IMR-90 (cell line): ENCODE measurements around the gene TRIP4. TPM values are rescaled to one million over a fixed set of nuclear protein-coding genes. Genes with fewer than 3 reads are reported as not detected.

Experiments used
- ATAC-seq: fragments of 200-7000 bp; cut with Tn5 transposase; 2 replicates; pipeline ENCODE4 v1.9.1; 2020; ENCODE audit warnings: low read depth, mild to moderate bottlenecking, moderate library complexity
- BruUV-seq: library from RNA; stranded (reverse); fragments of 400-500 nt; replicated peaks from 2 replicates; lab custom pipeline; 2021; lab: Mats Ljungman, UMichigan
- CTCF ChIA-PET: fragments of 300-600 bp; formaldehyde crosslinking; extraction: SDS; loops from one replicate; lab custom pipeline; 2021; ENCODE audit warnings: antibody characterized with exemption; lab: Yijun Ruan, JAX
- POLR2A ChIA-PET: fragments of 300-600 bp; sonication (Branson Sonifier 250); formaldehyde crosslinking; loops from one replicate; lab custom pipeline; 2022; ENCODE audit warnings: antibody characterized with exemption; ENCODE audit not compliant: unreplicated experiment; lab: Charles Lee
- DNase-seq: peaks from one replicate; pipeline ENCODE4 v3.0.0; 2013
- H2AFZ ChIP-seq: replicated peaks from 2 replicates; pipeline ENCODE3; 2013; ENCODE audit warnings: low read length, mild to moderate bottlenecking; ENCODE audit not compliant: poor library complexity
- H2AK5ac ChIP-seq: 2 replicates; pipeline ENCODE4 v1.6.1; 2013; ENCODE audit warnings: low read depth, low read length, inconsistent platforms
- H2AK9ac ChIP-seq: replicated peaks from 2 replicates; pipeline ENCODE3; 2013; ENCODE audit warnings: mild to moderate bottlenecking, low read depth, low read length, moderate library complexity; ENCODE audit not compliant: poor library complexity
- H2BK120ac ChIP-seq: 2 replicates; pipeline ENCODE4 v1.6.1; 2013; ENCODE audit warnings: low read depth, low read length, inconsistent platforms
- H2BK15ac ChIP-seq: 3 replicates; pipeline ENCODE4 v1.6.1; 2013; ENCODE audit warnings: low read depth, low read length, inconsistent platforms
- H2BK20ac ChIP-seq: 2 replicates; pipeline ENCODE4 v1.6.1; 2013; ENCODE audit warnings: low read depth, mild to moderate bottlenecking, inconsistent platforms, low read length, moderate library complexity
- H2BK5ac ChIP-seq: 2 replicates; pipeline ENCODE4 v1.6.1; 2013; ENCODE audit warnings: mild to moderate bottlenecking, low read depth, low read length, inconsistent platforms; ENCODE audit not compliant: poor library complexity, severe bottlenecking
- H3K14ac ChIP-seq: replicated peaks from 2 replicates; pipeline ENCODE4 v1.6.1; 2013; ENCODE audit warnings: low read depth, low read length, inconsistent platforms
- H3K18ac ChIP-seq: 2 replicates; pipeline ENCODE4 v1.6.1; 2013; ENCODE audit warnings: low read depth, low read length, control low read depth
- H3K23ac ChIP-seq: 2 replicates; pipeline ENCODE4 v1.6.1; 2013; ENCODE audit warnings: low read depth, low read length, inconsistent platforms
- H3K27ac ChIP-seq: 2 replicates; pipeline ENCODE4 v1.5.1; 2013; ENCODE audit warnings: mild to moderate bottlenecking, control low read depth, low read length; ENCODE audit not compliant: insufficient read depth
- H3K27me3 ChIP-seq: 2 replicates; pipeline ENCODE4 v1.6.1; 2013; ENCODE audit warnings: low read length; ENCODE audit not compliant: control insufficient read depth, insufficient read depth
- H3K36me3 ChIP-seq: 2 replicates; pipeline ENCODE4 v1.6.1; 2013; ENCODE audit warnings: low read length, mixed read lengths; ENCODE audit not compliant: control insufficient read depth, insufficient read depth
- H3K4ac ChIP-seq: 2 replicates; pipeline ENCODE4 v1.6.1; 2013; ENCODE audit warnings: low read depth, low read length, inconsistent platforms
- H3K4me1 ChIP-seq: 2 replicates; pipeline ENCODE4 v1.6.1; 2013; ENCODE audit warnings: low read length, mixed read lengths; ENCODE audit not compliant: control insufficient read depth, insufficient read depth
- H3K4me2 ChIP-seq: 2 replicates; pipeline ENCODE4 v1.6.1; 2013; ENCODE audit warnings: low read depth, mild to moderate bottlenecking, control low read depth, low read length, moderate library complexity
- H3K4me3 ChIP-seq: 2 replicates; pipeline ENCODE4 v1.5.1; 2013; ENCODE audit warnings: low read depth, mild to moderate bottlenecking, control low read depth, low read length, moderate library complexity; ENCODE audit not compliant: insufficient read depth
- H3K56ac ChIP-seq: 2 replicates; pipeline ENCODE4 v1.6.1; 2013; ENCODE audit warnings: low read length, inconsistent platforms; ENCODE audit not compliant: insufficient read depth; ENCODE audit errors: extremely low read depth
- H3K79me1 ChIP-seq, 2 experiments: 2 replicates each; pipeline ENCODE4 v1.6.1; 2013; ENCODE audit warnings: low read length in 2 of 2, inconsistent platforms in 1 of 2, low read depth in 1 of 2
- H3K9ac ChIP-seq: 2 replicates; pipeline ENCODE4 v1.6.1; 2013; ENCODE audit warnings: low read depth, low read length, control low read depth
- H3K9me1 ChIP-seq: 2 replicates; pipeline ENCODE4 v1.6.1; 2013; ENCODE audit warnings: low read length, inconsistent platforms; ENCODE audit not compliant: insufficient read depth
- H3K9me3 ChIP-seq: 2 replicates; pipeline ENCODE4 v1.6.1; 2013; ENCODE audit warnings: low read length; ENCODE audit not compliant: control insufficient read depth, insufficient read depth
- H4K20me1 ChIP-seq: 2 replicates; pipeline ENCODE4 v1.6.1; 2013; ENCODE audit warnings: low read length, inconsistent platforms; ENCODE audit not compliant: insufficient read depth
- H4K5ac ChIP-seq: 2 replicates; pipeline ENCODE4 v1.6.1; 2013; ENCODE audit warnings: mild to moderate bottlenecking, low read depth, low read length, control low read depth
- H4K8ac ChIP-seq, 2 experiments: 2 replicates each; pipeline ENCODE4 v1.6.1; 2013; ENCODE audit warnings: low read depth in 2 of 2, low read length in 2 of 2, control low read depth in 1 of 2, inconsistent platforms in 1 of 2
- H4K91ac ChIP-seq: 2 replicates; pipeline ENCODE4 v1.6.1; 2013; ENCODE audit warnings: low read depth, low read length, inconsistent platforms; ENCODE audit not compliant: insufficient read depth
- CEBPB ChIP-seq: IDR thresholded peaks from 2 replicates; pipeline ENCODE4 v1.6.1; 2012; ENCODE audit warnings: low read depth, low read length, improper control_type of control experiment
- CHD1 ChIP-seq: IDR thresholded peaks from 2 replicates; pipeline ENCODE4 v1.6.1; 2012; ENCODE audit warnings: low read depth, low read length, improper control_type of control experiment
- FOS ChIP-seq: fragments of 150-350 bp; IDR thresholded peaks from 2 replicates; pipeline ENCODE4 v1.6.1; 2016; ENCODE audit warnings: low read depth, low read length
- MAFK ChIP-seq: IDR thresholded peaks from 2 replicates; pipeline ENCODE4 v1.6.1; 2012; ENCODE audit warnings: low read depth, low read length, improper control_type of control experiment
- MAZ ChIP-seq: IDR thresholded peaks from 2 replicates; pipeline ENCODE4 v1.6.1; 2012; ENCODE audit warnings: low read depth, mild to moderate bottlenecking, low read length, improper control_type of control experiment, moderate library complexity, borderline replicate concordance
- MXI1 ChIP-seq: IDR thresholded peaks from 2 replicates; pipeline ENCODE4 v1.6.1; 2012; ENCODE audit warnings: low read depth, mild to moderate bottlenecking, low read length, moderate library complexity, borderline replicate concordance
- NFE2L2 ChIP-seq: fragments of 150-350 bp; IDR thresholded peaks from 2 replicates; pipeline ENCODE4 v1.6.1; 2016; ENCODE audit warnings: low read depth, mild to moderate bottlenecking, low read length
- RAD21 ChIP-seq: IDR thresholded peaks from 2 replicates; pipeline ENCODE4 v1.6.1; 2012; ENCODE audit warnings: low read length, improper control_type of control experiment
- WGBS, 2 experiments: methylation state at CpG; one replicate each; pipeline versions ENCODE4 v1.1.5 to v1.1.7; 2013; ENCODE audit warnings: missing lambda C conversion rate in 2 of 2; ENCODE audit not compliant: insufficient read length in 1 of 2; ENCODE audit errors: extremely low coverage in 2 of 2; 5-methylcytosine and 5-hydroxymethylcytosine counted together
- dilution Hi-C: fragments of 300-500 bp; cut with HindIII; formaldehyde crosslinking; loops from one replicate; pipeline ENCODE4 v1.14.3; 2018; ENCODE audit warnings: low sequenced_read_pairs; ENCODE audit not compliant: unreplicated experiment
- in situ Hi-C: fragments of 300-500 bp; cut with MboI; formaldehyde crosslinking; loops from 3 replicates; pipeline ENCODE4 v1.14.3; 2019; ENCODE audit warnings: low sequenced_read_pairs, inconsistent platforms, mixed read lengths
- intact Hi-C: fragments of 100-400 bp; cut with micrococcal nuclease; formaldehyde crosslinking; loops from 2 replicates; pipeline ENCODE4 v1.10.0; 2022
- polyA plus RNA-seq, 3 experiments: library from polyadenylated mRNA; depleted of rRNA; stranded (reverse); fragments of >200 nt; gene quantifications; 2 replicates each; pipeline ENCODE4 v1.2.3, GENCODE V29; 2012; ENCODE audit warnings: low replicate concordance in 1 of 3
- total RNA-seq: library from RNA; depleted of rRNA; stranded (reverse); fragments of >200 nt; gene quantifications from 2 replicates; pipeline ENCODE4 v1.2.3, GENCODE V29; 2012
- TF ChIP-seq, protein P1 (sequence below): fragments of 150-350 bp; IDR thresholded peaks from 2 replicates; pipeline ENCODE4 v1.6.1; 2016; ENCODE audit warnings: low read depth, mild to moderate bottlenecking, low read length, moderate library complexity, borderline replicate concordance
- TF ChIP-seq, protein P2 (sequence below): conservative IDR thresholded peaks from 2 replicates; pipeline ENCODE4 v1.5.1; 2012; ENCODE audit warnings: mild to moderate bottlenecking, low read depth, low read length, improper control_type of control experiment

TRIP4 gene
- total and polyA plus RNA-seq, 2 of the 4 experiments (the other 2 are of a cell fraction): 13.1 to 19.4 TPM

DNA sequence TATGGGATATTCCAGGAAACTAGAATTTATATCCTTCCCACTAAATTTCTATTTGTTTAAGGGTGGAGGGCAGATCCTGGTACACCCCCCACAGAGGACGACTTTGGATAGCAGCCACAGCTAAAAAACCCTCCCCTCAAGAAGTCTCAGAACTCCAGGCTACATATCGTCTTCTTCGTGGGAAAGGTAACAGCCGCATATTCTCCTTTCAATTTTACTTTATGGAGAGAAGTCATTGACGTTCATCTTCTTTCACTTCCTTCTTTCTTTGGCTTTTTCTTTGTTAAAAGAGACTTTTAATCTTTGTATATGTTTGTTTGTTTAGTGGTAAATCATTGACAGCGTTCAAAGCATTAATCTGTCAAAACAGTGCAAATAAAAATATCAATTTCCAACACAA is 36.3 kb downstream of the TRIP4 start:
- Histone ChIP-seq H3K4me3 (no peak overlapping the region), H2BK15ac (no peak overlapping the region), H2BK20ac (no peak overlapping the region), H3K14ac (no peak overlapping the region), H3K56ac (no peak overlapping the region), H2BK120ac (no peak overlapping the region), H2AK5ac (no peak overlapping the region), H3K18ac (no peak overlapping the region), H3K4ac (no peak overlapping the region), H3K4me1 (no peaks in the 10 kb centered on the region), H4K8ac (no peak overlapping the region), H3K36me3 (peaks cover 20% of the 10 kb centered on the region), H3K27me3 (no peaks in the 10 kb centered on the region), H3K9me3 (no peaks in the 10 kb centered on the region), H3K9me1 (no peaks in the 10 kb centered on the region), H2AFZ (no peak overlapping the region), H4K20me1 (no peaks in the 10 kb centered on the region), H3K4me2 (no peak overlapping the region), H2BK5ac (no peak overlapping the region), H4K5ac (no peak overlapping the region), H3K23ac (no peak overlapping the region), H3K27ac (no peak overlapping the region), H3K79me1 (peaks cover 3 to 12% of the 10 kb centered on the region in 2 experiments; a peak in 2 of 4 replicates), H3K9ac (no peak overlapping the region), H2AK9ac (no peak overlapping the region), H4K91ac (no peak overlapping the region)
- dilution Hi-C loops: no loop called here
- BruUV-seq: no TSS peak
- ChIA-PET CTCF (no interaction called here), POLR2A (no interaction called here)
- WGBS, 2 experiments: no CpG with 5 or more reads among the region's 6 CpGs
- intact Hi-C loops: no loop called here
- in situ Hi-C loops: no loop called here
- TF ChIP-seq RAD21 (no peak), MXI1 (no peak), MAFK (no peak), CEBPB (no peak), MAZ (no peak), NFE2L2 (no peak), FOS (no peak), CHD1 (no peak)
- TF ChIP-seq, protein P1, sequence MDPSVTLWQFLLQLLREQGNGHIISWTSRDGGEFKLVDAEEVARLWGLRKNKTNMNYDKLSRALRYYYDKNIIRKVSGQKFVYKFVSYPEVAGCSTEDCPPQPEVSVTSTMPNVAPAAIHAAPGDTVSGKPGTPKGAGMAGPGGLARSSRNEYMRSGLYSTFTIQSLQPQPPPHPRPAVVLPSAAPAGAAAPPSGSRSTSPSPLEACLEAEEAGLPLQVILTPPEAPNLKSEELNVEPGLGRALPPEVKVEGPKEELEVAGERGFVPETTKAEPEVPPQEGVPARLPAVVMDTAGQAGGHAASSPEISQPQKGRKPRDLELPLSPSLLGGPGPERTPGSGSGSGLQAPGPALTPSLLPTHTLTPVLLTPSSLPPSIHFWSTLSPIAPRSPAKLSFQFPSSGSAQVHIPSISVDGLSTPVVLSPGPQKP: no peak
- TF ChIP-seq, protein P2, sequence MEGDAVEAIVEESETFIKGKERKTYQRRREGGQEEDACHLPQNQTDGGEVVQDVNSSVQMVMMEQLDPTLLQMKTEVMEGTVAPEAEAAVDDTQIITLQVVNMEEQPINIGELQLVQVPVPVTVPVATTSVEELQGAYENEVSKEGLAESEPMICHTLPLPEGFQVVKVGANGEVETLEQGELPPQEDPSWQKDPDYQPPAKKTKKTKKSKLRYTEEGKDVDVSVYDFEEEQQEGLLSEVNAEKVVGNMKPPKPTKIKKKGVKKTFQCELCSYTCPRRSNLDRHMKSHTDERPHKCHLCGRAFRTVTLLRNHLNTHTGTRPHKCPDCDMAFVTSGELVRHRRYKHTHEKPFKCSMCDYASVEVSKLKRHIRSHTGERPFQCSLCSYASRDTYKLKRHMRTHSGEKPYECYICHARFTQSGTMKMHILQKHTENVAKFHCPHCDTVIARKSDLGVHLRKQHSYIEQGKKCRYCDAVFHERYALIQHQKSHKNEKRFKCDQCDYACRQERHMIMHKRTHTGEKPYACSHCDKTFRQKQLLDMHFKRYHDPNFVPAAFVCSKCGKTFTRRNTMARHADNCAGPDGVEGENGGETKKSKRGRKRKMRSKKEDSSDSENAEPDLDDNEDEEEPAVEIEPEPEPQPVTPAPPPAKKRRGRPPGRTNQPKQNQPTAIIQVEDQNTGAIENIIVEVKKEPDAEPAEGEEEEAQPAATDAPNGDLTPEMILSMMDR: no peak
- DNase-seq (no peak), ATAC-seq (no peak)
